ENCODE results near the gene COX10.
A peak's percentile ranks its signal among the peaks of the same experiment; 100 is the strongest.
"Not testable (repeated sequence)": the region's sequence is repeated elsewhere in the genome, so short reads cannot be mapped to it uniquely, and the experiment has no call there.

COX10 gene

GRCh38 chr17:14069251-14070021 is at the start of gene COX10:
Gene COX10, plus strand, starts transcription at chr17:14069504. Its CDS starts 102 bp downstream, at chr17:14069606.
- peak; percentile 79 for DNase-seq

DNA sequence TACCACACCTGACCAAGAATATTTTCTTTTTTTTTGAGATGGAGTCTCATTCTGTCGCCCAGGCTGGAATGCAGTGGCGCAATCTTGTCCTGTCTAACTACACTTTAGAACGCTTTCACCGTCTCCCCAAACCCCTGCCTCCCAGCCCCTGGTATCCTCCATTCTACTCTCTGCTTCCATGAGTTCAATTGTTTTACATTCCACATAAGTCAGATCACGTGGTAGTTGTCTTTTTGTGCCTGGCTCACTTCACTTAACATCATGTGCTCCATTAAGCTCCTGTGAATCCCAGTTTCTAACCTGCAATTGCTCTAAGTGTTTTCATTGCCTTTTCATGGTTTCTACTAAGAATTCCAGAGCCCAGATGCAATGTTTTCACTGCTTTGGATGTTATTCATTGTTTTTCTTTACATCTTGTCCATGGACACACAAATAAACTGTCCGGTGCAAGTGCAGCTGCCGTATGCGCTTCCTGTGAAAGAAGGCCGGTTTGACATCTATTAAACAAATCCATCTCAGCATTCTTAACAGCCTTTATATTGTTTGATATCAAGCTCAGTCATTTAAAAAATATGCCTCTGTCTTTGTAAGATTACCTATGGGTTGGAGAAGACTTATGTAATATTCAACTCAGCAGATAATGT is 47.5 kb upstream of the COX10 start:
- DNase-seq = not testable (repeated sequence)

- DNase-seq = not testable (repeated sequence)
Measured at GRCh38 chr17:14029755-14030154, 39.5 kb upstream of the COX10 start.

DNA sequence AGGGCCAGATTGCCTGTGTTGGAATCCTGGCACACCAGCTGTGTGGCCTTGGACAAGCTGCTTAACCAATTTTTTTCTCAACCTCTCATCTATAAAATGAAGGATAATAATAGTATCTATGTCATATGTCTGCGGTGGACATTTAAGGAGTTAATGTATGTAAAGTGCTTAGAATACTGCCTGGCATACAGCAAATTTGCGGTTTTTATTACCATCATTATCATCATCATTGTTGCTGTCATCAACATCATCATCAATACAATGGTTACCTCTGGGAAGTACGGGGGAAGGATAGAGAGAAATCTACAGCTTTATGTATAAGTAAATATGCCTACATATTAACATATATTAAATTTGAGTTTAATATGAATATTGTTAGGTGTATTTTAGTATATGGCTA is 37.1 kb upstream of the COX10 start:
- no peak for DNase-seq

GRCh38 chr17:14033166-14033565 is 36.1 kb upstream of the COX10 start:
- DNase-seq = no peak

GRCh38 chr17:14037453-14037852 is 31.9 kb upstream of the COX10 start:
- DNase-seq = no peak

DNA sequence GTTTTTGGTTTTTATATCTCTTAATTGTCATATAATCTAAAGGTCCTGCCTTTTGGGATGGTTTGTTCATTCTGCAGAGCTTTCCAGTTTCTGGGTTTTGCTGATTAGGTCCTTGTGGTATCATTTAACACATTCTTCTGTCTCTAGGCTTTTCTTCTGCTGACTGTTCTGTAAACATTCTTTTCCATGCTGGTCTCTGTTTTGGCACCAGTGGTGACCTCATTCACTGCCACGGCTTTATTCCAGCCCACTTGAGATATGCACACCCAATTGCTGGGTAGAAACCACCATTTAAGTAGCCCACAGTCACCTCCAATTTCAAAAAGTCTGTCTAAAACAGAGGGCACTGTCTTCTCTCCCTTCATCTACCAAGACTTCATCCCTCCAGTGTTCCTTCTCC is 31.1 kb upstream of the COX10 start:
- no peak for DNase-seq

DNA sequence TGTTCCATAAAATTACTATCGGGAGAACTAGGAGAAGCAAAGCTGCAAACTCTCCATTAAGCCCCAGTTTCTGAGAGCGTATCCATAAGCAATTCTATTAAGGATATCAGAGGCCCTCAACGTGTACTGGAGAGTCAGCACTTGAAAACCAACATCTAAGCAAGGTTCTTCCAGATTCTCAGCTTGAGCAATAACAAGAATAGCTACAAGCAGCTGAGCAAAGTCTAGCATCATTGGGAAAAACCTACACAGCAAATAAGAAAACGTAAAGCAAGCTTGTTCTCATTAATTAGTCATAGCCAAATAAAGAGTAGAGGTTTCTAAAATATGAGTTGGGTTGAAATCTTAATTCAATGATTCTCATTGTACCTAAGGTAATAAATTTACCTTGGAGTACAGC is 26.9 kb upstream of the COX10 start:
- DNase-seq = no peak

DNA sequence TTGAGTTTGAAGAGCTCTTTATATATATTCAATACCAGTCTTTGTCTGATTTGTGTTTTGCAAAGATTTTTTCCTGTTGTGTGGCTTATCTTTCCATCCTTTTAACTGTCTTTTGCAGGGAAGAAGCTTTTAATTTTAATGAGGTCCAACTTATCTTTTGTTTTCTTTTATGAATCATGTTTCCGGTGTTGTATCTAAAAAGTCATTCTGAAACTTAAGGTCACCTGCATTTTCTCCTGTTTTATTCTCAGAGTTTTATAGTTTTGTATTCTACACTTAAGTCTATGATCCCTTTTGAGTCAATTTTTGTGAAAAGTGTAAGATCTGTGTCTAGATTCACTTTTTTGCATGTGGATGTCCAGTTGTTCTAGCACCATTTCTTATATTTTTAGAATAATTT is 24.6 kb upstream of the COX10 start:
- DNase-seq = no peak

- no peak for DNase-seq
Measured at GRCh38 chr17:14046978-14047377, 22.3 kb upstream of the COX10 start.

DNA sequence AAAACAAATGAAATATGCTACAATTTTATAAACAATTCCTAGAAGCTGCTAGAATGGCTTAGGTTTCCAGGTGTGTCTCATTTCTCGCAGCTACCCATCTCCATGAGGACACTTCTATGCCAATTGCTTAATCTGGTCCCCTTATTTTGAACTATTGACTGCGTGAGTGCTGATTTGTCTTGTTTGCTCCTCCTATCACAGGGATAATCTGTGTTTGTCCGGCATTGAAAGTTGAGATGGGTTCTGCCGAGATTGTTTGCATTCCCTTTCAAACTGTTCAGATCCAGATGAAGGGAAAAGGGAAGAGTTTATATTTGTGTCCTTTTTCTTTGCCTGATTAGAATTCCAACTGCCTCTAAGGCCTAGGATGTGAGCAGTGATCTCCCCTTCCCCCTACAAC is 21.7 kb upstream of the COX10 start:
- DNase-seq = no peak

DNA sequence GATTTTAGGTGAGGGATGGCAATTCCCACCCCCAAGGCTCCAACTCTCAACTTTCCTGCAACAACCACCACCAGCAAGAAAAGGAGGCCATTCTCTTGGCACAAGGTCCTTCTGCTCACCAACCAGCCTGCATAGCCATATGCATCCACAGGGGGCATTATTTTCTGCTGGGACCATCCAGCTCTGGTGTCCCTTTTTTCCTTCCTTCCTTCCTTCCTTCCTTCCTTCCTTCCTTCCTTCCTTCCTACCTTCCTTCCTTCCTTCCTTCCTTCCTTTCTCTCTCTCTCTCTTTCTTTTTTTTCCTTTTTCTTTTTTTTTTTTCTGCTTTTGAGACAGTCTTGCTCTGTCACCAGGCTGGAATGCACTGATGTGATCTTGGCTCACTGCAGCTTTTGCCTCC is 21.1 kb upstream of the COX10 start:
- no peak for DNase-seq

DNA sequence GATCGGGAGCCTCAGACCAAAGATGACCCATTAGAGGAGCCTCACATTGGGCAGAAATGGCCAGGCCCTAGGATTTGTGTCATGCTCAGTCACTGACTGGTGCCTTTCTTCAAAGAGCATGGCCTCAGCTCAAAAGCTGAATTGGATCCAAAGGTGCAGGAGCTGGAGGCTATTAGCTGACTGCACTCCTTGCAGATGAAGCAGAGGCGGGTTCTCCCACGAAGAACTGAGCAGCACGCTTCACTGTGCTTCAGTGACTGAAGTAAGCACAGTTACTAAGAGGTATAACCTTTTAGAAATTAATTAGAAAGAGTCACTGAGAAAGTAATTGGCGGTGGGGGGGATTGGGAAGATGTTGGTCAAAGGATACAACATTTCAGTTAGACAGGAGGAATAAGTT is 18.7 kb upstream of the COX10 start:
- DNase-seq = no peak

- DNase-seq = no peak
Measured at GRCh38 chr17:14051692-14052091, 17.6 kb upstream of the COX10 start.

DNA sequence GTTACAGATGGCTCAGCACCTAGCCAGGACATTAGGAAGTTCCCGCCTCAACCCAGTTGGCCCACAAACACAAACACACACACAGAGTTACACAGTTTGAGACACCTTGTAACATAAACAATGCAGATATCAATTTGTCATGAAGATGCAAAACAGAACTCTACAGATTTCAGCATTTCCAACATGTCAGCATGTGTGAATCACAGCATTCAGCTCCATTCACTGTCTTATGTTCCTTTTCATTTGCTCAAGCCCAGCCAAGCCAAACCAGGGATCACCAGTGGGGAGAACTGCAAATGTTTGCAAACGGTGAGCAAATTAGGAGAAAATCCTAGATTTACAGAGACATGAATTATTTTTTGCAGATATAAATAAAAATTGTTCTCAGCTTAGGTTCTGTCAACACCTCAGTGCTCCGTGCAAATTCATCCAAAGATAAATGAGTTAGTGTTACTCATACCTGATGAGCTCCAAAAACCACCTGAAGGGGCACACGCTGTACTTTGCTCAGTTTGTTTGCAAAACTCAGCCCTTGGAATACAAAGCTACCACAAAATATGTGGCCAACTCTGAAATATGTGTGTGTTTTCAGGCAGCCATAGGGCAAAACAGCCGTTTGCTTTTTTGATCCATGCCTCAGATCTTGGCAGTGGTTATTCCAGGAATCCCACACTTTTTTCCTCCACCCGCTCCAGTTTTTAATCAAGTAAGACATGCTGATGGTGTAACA is 16.3 kb upstream of the COX10 start:
- no peak for DNase-seq

- DNase-seq = no peak
Measured at GRCh38 chr17:14057591-14057990, 11.7 kb upstream of the COX10 start.

DNA sequence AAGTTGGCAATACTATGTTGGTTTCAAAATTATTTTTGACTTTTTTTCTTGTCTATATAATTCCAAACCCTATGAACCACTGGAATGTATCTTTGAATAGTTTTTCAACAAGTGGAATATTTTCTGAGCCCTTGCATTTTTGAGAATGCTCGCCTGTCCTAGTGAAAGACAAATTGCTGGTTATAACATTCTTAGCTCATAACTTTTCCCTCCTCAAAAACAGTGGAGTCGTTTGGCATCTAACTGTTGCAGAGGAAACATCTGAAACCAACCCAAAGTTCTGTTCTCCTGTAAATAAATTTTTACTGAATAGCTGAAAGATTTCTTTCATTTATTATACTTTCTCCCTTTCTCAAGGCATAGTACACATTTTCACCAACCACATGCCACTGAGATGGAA is 11.3 kb upstream of the COX10 start:
- DNase-seq = no peak

DNA sequence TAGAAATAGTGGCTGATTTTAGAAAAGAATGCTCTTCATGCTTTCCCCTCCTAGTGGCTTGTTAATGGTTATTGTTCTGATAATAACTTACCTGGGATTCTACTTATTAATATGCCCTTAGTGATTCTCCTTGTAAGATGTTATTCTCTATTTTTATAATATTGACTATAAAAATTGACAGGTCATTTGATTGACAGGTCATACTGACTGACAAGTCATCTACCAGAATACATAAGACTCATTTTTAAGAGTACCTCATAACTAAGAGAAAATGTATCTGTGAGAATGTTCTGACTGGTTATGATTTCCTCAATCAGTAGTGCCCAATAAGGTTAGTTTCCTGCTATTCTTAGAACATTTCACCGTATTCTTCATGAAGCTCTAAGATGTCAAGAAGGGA is 8.6 kb upstream of the COX10 start:
- DNase-seq = no peak

DNA sequence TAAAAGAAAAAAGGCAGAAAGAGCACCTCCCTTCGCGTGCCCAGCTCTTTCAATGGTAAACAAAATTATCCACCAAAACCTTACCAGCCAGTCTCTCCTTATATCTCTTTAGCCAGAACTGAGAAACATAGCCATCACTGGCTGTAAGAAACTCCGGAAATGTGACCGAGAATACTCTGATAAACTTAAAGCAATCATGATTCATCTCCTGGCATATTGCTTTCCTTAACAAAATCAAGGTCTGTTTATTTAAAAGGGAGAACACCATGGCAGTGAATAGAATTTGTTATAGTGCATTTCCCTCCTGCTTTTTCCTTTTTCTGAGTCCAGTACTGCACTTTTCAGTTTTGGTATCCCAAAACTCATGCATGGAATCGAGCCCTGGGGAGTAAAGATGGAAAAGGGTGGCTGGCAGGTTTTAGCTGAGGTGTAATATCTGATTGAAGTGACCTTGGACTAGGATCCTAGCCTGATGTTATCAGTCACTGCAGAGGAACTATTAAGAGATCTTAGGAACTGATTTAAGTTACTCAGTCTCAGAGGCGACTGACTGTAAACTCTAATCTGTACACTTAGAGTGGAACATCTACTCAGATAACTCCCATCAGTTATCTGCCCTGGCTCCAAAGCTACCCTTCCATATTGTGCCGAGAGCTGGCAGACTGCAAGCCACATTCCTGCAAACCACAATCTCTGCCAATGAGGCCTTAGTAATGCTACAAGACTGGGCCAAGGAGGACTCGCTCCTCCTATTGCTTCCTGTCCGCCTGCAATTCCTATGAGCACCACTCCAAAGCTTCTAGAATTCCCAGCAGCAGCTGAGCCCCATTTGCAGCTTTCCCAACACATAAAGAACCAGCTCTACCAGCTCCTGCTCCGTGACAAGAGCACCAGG is 7.4 kb upstream of the COX10 start:
- no peak for DNase-seq

GRCh38 chr17:14067347-14067746 is 2.0 kb upstream of the COX10 start:
- DNase-seq = no peak

DNA sequence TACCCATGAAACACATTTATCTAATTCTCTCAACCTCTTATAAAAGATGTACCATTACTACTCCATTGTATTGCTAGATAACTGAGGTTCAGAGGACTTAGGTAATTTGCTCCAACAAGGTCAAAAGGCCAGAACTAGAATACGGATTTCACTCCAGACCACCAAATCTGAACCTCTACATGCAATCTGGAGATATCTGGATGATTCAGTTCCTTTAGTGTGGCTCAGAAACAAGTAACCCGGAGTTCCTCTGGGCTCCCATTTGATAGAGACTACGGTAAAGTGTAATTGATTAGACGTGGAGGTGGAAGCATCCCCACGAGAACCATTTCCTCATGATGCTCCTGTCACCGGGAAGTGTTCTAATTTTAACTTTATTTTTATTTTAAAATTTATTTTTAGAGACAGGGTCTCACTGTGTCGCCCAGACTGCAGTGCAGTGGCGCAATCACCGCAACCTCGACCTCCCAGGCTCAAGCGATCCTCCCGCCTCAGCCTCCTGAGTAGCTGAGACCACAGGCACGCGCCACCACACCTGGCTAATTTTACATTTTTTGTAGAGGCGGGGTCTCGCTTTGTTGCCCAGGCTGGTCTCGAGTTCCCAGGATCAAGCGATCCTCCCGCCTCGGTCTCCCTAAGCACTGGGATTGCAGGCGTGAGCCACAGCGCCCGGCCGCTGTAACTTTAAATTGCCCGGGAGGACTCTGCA is 608 bp upstream of the COX10 start:
- no peak for DNase-seq

DNA sequence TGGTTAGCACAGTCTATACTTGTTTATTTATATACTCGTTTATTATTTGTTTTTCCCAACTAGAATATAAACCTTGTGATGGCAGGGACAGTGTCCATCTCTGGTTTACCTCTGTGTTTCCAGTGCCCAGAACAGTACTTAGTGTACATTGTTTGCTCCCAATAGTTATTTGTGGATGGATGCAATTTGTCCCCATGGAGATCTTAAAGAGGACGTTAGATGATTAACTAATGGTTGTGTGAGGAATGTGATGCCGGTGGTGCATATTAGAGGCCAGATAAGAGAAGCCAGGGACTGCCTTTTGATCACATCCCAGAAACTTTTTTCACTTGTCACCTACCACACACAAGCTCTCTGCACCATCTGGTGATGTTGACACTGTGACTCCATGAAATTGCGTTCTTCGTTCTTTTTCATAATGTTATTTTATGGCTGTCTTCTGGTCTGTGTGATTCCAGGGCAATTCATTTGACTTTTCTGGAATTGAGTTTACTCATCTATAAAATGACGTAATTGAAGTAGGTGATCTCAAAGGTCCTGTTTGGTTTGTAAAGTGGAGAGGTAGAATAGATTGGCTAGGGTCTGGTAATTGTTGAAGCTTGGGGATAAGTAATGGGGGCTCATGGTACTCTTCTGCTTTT is 1.2 kb downstream of the COX10 start:
- DNase-seq = no peak

All from CD4-positive, alpha-beta T cell treated with Interferon gamma for 1 hour (primary cell).